ENCODE data around the gene TULP4.

GRCh38 chr6:158303210-158303731, 9.0 kb upstream of the TULP4 start:
- TF ChIP-seq CTCF (IDR thresholded peaks at IDR 0.05 in 8 of 11, conservative IDR thresholded peaks at IDR 0.05 in 3 of 11) (no peak), POLR2AphosphoS5 (IDR thresholded peaks at IDR 0.05) (no peak), POLR2A (IDR thresholded peaks at IDR 0.05) (no peak)
